Activated effector memory CD4-positive, alpha-beta T cell treated with anti-CD3 and anti-CD28 coated beads, Interleukin-2, amount 50 U/mL, for 16 hours (primary cell): ENCODE measurements around the gene MACROH2A2.
"Not testable (repeated sequence)": the region's sequence is repeated elsewhere in the genome, so short reads cannot be mapped to it uniquely, and the experiment has no call there.

ENCODE experiments used
- DNase-seq: peaks from one replicate; pipeline ENCODE4 v3.0.0-alpha.2; 2020

Gene MACROH2A2

DNA sequence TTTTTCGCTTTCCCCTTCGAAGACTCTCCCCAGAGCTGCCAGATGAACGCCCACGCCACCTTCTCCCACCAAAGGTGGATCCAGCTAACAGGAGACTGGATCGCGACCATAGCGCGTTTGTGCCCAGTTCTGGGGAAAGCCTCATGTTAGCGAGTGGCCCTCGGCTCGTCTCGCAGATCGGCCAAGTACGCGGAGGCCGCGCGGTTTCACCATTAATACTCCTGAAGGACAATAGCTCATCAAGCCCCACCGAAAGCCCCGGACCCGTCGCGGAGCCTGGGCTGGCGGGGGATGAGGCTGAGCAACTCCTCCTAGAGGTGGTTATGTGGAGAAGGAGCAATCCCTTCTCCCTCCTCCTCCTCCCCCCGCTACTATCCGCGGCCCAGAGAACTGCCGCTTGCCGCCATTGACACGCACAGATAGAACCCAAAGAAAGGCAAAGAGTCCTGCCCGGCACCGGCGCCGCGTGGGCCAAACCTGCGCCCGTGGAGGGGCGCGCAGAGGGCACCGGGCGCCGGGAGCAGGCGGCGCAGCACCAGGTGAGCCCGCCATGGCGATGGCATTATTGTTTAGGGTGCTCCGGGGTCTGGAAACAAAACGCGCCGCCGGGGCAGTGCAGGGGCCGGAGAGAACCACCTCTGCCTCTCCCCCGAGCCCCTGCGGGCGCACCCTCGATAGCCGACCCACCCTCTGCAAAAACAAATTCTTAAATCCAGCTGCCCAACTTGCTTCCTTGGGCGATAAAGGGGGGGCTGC, at the start of gene MACROH2A2:
Gene MACROH2A2, plus strand, starts transcription at position 385 of the 756 bp plus-strand sequence. CDS start 22,813 bp downstream, outside the sequence.
- no peak for DNase-seq

DNA sequence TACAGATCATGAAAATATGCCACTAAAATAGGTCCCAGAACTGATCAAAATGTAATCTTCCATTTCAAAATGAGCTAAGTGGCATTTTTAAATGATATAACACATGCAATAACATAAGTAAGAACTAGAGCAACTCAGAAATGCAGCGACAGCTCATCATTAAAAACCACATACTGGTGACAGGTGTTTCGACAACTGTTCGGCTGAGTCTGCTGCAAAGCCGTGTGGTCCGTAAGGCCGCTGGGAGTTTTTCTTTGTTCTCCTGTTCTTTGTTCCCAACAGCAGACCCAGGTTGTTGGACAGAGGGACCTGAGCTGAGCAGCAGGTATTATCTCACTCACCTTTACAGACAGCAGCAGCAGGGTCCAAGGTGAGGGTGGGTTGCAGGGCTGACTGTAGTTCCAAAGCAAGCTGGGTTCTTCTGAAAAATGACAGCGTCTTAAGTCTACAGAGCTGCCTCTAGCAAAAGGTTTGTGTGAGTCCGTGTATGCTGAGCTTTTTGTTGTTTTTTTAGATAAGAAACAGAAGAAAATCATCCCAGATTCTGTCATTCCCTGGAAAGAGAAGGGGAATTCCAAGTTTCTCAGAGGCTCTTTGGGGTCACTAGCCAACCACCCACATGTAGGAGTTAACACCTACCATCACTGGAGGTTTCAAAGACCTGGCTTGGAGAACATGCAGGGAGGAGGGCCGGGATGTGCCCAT, 45.4 kb upstream of the MACROH2A2 start:
- no peak for DNase-seq

DNA sequence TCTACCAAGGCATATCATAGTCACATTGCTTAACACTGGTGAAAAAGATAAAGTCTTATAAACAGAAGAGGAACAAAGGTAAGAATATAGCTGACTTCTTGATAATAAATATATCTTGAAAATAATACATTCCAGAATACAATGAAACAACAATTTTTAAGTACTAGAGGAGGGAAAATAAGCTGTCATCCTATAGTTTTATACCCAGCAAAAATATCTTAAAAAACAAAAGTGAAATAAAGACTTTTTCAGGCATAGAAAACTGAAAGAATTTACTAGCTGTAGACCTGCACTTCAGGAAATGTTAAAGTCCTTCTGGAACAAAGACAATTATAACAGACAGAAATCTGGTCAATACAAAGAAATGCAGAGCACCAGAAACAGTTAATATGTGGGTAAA, 21.4 kb upstream of the MACROH2A2 start:
- no peak for DNase-seq

DNA sequence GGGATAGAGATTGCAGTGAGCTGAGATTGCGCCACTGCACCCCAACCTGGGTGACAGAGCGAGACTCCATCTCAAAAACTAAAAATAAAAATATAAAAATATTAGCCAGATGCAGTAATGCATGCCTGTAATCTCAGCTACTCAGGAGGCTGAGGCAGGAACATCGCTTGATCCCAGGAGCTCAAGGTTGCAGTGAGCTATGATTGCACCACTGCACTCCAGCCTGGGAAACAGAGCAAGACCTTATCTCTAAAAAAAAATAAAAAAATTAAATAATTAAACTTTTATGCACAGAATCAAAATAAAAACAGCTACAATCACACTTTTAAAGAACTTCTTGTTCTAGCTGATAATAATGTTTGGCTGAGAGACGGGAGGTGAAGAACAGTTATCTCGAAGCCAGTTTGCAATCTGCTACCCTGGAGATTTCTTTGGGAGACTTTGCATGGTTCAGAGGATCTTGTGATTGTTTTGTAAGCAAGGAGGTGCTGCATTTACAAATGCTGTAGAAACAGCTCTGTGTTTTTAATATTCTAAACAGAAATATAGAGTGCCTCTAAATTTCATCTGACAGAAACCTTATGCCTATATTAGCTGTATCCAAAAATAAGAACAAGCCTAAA, 19.9 kb upstream of the MACROH2A2 start:
- no peak for DNase-seq

DNA sequence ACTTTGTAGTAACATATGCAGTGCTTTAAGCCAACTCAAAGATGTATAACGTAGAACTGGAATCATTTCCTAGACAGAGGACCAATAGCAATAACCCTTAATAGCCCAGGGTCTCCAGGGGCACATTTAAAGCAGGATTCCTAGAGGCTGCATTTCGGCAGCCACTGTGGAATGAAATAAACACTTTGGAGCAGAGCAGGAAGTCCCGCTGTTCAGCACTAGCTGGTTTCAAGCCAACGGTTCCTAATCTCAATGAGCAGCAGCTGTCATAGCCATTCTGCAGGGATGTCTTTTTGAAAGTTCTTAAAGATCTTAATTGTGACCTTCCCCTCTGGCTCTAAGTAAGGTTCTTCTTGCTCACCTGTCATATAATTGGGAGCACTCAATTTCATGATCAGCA, 18.4 kb upstream of the MACROH2A2 start:
- DNase-seq, result no peak

DNA sequence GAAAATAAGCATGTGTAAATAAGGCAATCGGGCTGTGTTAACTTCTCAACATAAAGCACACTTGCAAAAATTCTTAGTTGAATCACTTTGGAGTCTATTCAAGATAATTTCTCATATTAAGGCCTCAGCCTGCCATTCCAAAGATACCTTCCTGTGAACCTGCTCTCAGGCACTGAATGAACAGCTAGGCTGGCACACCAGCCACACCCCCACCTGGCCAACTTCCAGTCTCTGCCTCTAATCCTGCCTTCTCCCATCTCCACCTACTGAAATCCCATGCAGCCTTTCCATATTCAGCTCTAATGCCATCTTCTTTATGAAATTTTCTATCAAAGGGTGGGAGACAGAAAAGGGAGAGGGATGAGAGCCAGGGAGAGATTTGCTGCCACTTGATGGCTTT, 17.1 kb upstream of the MACROH2A2 start:
- no peak for DNase-seq

DNA sequence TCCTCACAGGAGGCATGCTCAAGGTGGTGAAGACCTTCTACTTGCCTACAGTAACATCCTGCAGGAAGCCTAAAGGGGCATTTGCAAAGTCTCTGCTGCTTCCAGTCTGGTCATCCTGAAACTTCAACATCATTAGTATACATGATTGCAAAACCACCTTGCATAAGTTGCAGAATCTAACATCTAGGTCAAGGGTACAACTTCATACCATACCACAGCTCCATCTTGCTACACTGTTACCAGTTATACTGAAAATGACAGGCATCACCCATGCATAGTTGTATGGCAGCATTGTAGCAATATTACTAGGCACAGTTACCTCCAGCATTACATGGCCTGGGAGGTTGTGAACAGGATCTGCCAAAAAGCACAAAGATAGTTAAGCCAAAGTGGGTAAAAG, 13.7 kb upstream of the MACROH2A2 start:
- no peak for DNase-seq

DNA sequence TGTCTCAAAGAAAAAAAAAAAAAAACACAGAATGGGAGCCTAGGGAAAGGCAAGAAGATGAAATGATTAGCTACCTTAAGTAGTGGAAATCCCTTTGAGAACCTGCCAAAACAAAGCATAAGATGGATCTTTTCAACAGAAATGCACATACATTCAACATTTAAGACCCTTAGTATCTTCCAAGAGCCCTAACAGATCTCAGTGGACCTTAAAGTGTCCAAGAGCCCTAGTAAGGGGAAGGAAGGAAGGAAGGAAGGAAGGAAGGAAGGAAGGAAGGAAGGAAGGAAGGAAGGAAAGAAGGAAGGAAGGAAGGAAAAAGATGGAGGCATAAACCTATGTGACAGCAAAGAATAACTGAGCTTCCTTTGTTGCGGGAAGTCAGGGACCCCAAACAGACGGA, 11.6 kb upstream of the MACROH2A2 start:
- no peak for DNase-seq

DNA sequence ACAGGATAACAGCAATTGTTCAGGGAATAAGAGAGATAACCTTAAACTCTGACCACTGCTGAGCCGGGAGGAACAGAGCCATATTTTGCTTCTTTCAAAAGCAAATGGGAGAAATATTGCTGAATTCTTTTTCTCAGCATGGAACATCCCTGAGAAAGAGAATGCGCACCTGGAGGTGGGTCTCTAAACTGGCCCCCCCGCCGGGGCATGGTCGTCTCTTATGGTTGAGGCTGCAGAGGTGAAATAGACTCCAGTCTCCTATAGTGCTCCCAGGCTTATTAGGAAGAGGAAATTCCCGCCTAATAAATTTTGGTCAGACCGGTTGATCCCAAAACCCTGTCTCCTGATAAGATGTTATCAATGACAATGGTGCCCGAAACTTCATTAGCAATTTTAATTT, 10.9 kb upstream of the MACROH2A2 start:
- DNase-seq, result not testable (repeated sequence)

DNA sequence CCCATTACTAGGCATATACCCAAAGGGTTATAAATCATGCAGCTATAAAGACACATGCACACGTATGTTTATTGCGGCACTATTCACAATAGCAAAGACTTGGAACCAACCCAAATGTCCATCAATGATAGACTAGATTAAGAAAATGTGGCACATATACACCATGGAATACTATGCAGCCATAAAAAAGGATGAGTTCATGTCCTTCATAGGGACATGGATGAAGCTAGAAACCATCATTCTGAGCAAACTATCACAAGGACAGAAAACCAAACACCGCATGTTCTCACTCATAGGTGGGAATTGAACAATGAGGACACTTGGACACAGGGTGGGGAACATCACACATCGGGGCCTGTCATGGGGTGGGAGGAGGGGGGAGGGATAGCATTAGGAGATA, 5.6 kb upstream of the MACROH2A2 start:
- not testable (repeated sequence) for DNase-seq

DNA sequence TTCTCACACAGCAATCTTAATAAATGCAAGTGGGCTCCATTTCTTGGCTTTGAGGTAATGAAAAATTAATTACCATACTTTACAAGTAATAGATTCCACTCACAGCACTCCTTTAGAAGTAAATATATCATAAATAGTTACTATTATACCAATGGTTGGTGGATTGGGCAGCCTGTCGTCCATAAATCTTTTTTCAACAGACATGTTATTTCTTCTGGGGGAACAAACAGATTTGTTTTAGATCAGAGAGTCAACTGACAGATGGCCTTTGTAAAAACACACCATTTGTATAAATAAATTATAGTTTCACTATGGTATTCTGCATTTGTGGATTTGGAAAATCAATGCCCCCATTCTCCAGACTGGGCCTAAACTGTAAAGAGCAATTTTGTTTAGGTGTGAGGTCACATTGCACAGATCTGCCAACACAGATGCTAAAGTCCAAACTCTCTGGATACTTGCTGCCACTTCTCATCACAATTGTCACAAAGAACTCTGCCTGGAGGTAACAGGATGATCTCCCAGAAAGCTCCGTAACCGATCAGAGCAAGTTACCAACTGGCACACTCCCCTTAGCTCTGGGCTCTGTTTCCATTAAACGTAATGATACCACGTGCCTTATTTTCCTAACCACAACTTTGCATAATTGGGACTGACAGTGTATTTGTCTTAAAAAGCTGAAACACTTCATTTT, 4.5 kb upstream of the MACROH2A2 start:
- no peak for DNase-seq

DNA sequence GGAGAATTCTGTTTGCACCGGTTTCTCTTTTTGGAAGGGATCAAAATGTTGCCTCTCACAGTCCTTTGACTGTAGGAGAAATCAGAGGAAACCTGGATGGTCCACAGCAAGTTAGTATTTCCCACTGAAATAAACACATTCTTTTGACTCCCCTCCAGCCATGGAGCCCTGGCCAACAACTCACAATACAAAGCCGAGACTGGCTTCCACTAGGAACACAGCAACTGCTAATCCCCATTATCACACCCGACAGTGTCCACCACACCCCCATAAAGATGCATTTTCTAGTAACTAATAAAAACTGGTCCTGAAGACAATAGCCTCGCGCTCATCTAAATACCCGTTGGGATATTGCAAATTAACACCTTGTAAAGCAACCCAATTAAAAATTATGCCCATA, 798 bp upstream of the MACROH2A2 start:
- no peak for DNase-seq

- DNase-seq, result no peak
These were observed 683 bp downstream of the MACROH2A2 start for GRCh38 chr10:70053218-70053840.

GRCh38 chr10:70053841-70054288, 1.2 kb downstream of the MACROH2A2 start:
- no peak for DNase-seq

GRCh38 chr10:70054902-70055301, 2.3 kb downstream of the MACROH2A2 start:
- DNase-seq, result no peak

GRCh38 chr10:70055550-70055949, 2.9 kb downstream of the MACROH2A2 start:
- no peak for DNase-seq

DNA sequence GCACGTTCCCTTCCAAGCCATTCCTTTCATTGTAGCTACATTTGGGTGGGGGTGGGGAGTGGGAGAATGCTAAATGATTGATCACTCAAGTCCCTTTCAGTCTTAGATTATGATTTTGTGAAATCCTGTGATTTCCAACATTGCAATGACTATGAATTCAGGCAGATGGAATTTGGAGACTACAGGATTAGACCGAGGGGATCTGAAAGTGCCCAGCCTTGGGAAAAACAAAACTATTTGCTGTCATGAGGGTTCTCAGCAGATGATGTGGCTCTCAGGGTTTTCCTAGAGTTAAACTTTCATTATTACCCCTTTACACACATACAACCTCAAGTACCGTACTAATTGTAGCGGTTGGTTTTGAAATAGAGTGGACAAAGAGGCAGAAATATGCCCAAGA, 4.7 kb downstream of the MACROH2A2 start:
- no peak for DNase-seq

DNA sequence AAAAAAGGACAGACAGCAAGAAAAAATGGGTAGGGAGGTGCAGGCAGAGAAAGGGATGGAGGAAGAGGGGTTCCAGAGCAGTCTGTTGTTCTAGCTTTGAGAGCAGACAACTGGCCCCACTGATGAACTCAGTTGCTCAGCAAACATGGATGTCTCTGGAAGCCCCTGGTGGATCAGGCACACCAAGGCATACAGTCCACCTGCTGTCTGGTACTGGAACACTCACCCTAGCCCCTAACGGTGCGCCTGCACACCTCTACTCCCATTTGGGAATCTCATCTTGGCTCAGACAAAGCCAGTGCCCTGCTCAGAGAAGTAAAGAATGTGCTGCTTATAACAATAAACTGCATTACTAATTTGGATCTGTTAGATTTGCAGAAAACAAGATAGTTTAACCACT, 7.7 kb downstream of the MACROH2A2 start:
- no peak for DNase-seq

DNA sequence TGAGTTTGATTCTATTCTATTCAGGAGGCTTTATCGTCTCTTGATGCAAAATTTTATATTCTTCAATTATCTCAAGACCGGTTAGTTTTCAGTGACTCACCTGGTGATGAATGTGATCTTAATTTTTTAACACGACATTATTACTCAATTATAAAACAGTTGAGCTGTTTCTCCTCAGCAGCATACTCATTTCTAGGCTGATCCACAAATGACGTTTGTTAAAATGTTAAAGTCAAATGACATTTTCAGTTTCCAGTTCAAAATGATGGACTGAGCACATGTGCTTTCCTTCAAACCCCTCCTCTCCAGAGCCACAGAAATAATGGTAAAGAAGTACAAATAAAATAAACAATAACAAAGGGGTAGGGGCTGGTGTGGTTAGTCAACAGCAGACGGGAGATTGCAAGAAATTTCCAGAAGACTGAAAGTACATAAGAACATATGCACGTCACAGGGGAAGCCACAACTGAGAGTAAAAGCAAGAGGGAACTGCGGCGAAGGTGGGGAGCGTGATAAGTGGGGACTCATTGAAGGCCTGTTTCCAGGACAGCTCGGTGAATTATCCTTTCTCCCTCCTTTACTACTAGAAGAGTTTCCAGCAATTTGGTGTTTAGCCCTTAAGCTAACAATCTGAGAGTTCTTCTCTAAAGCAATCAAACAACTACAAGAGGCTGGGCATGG, 10.9 kb downstream of the MACROH2A2 start:
- no peak for DNase-seq

DNA sequence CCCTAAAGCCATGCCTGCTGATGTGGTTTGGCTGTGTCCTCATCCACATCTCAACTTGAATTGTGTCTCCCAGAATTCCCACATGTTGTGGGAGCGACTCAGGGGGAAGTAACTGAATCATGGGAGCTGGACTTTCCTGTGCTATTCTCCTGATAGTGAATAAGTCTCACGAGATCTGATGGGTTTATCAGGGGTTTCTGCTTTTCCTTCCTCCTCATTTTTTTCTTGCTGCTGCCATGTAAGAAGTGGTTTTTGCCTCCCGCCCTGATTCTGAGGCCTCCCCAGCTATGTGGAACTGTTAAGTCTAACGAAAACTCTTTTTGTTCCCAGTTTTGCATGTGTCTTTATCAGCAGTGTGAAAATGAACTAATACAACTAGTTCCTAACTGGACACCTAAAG, 11.8 kb downstream of the MACROH2A2 start:
- no peak for DNase-seq

DNA sequence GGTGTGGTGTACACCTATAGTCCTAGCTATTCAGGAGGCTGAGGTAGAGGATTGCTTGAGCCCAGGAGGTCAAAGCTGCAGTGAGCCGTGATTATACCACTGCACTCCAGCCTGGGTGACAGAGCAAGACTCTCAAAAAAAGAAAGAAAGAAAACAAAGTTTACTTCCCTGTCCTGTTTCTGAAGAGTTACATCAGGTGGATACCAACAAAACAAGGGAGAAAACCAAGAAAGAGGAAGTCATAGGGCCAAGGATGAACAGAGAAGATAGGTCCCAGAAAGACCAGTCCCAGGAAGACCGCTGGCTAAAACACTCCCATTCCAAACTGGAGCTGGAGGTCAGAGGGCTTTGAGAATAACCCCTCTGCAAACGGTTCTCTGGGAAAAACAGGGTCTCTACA, 13.5 kb downstream of the MACROH2A2 start:
- DNase-seq, result no peak

DNA sequence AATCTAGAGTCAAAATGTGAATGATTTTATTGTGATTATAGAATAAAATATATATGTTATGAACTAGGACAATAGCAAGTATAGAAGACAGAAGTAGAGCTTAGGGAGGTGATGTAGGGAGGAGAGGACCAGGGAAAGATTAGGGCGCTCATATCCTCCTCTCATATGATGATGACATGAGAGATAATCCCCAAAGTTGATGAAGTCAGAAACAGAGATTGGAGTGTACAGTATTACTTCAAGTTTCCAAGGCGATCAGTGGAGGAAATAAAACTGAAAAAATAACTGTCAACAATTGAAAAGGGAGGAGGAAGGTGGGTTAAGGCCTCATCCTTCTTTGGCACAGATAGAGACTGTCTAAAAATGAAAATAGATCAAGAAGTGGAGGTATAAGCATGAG, 14.9 kb downstream of the MACROH2A2 start:
- no peak for DNase-seq
